Naive B cell (primary cell): ENCODE data around the gene IFT74. TPM values are rescaled to one million over a fixed set of nuclear protein-coding genes. Genes with fewer than 3 reads are reported as not detected.

Experiments
- ATAC-seq, 2 donors: fragments of 150-1000 bp; cut with Tn5 transposase; 2 replicates each; pipeline ENCODE4 v1.10.0; 2021; ENCODE audit warnings: low read depth in 2 of 2, mild to moderate bottlenecking in 2 of 2, moderate library complexity in 2 of 2
- DNase-seq: peaks from one replicate; pipeline ENCODE4 v3.0.0; 2022
- H3K27ac Mint-ChIP-seq, 6 donors: one replicate each; pipeline ENCODE4 v1.8.0; 2020 to 2022; ENCODE audit warnings: mild to moderate bottlenecking in 6 of 6, mixed read lengths in 6 of 6, moderate library complexity in 5 of 6, inconsistent platforms in 2 of 6
- H3K27me3 Mint-ChIP-seq, 3 donors: one replicate each; pipeline ENCODE4 v1.8.0; 2021 to 2022; ENCODE audit warnings: mixed read lengths in 3 of 3, mild to moderate bottlenecking in 1 of 3
- H3K36me3 Mint-ChIP-seq, 2 donors: one replicate each; pipeline ENCODE4 v1.8.0; 2020 to 2022; ENCODE audit warnings: mixed read lengths in 2 of 2, inconsistent platforms in 1 of 2, mild to moderate bottlenecking in 1 of 2
- H3K4me1 Mint-ChIP-seq, 3 donors: one replicate each; pipeline ENCODE4 v1.8.0; 2020 to 2022; ENCODE audit warnings: mixed read lengths in 3 of 3, inconsistent platforms in 1 of 3, mild to moderate bottlenecking in 1 of 3, moderate library complexity in 1 of 3
- H3K4me3 Mint-ChIP-seq, 8 donors: one replicate each; pipeline ENCODE4 v1.8.0; 2020 to 2022; ENCODE audit warnings: mild to moderate bottlenecking in 8 of 8, mixed read lengths in 8 of 8, moderate library complexity in 8 of 8, inconsistent platforms in 2 of 8
- H3K9me3 Mint-ChIP-seq, 7 donors: one replicate each; pipeline ENCODE4 v1.8.0; 2020 to 2022; ENCODE audit warnings: mixed read lengths in 7 of 7, mild to moderate bottlenecking in 5 of 7, inconsistent platforms in 2 of 7, moderate library complexity in 1 of 7
- polyA plus RNA-seq, 6 donors: library from polyadenylated mRNA; unstranded; fragments of 300-500 nt; fragmentation: Illumina TruSeq; gene quantifications; one replicate each; pipeline ENCODE4 v1.2.3, GENCODE V29; 2021; ENCODE audit warnings: low read depth in 6 of 6

The IFT74 gene
- 10 to 100 TPM in 4 of 6 donors, 1 to 10 TPM in 2; 5.9 to 15.6 (median 12.8) TPM for polyA plus RNA-seq

- ATAC-seq (peak; percentile 99 to 100), DNase-seq (peak; percentile 92)
- Mint-ChIP-seq H3K27me3 (no peaks in the 10 kb centered on the region), H3K4me1 (peaks cover 13 to 23% (median 20%) of the 10 kb centered on the region in 3 donors), H3K36me3 (no peaks in the 10 kb centered on the region), H3K9me3 (no peaks in the 10 kb centered on the region), H3K4me3 (peak within 1 kb of the TSS; percentile 86 to 98 (median 96)), H3K27ac (peak within 1 kb of the TSS; percentile 92 to 99 (median 97))
These were observed at the start of gene IFT74 for GRCh38 chr9:26955921-26956859. Gene IFT74 (plus strand): TSS chr9:26956412. CDS start chr9:26961968, 5,556 bp downstream.

DNA sequence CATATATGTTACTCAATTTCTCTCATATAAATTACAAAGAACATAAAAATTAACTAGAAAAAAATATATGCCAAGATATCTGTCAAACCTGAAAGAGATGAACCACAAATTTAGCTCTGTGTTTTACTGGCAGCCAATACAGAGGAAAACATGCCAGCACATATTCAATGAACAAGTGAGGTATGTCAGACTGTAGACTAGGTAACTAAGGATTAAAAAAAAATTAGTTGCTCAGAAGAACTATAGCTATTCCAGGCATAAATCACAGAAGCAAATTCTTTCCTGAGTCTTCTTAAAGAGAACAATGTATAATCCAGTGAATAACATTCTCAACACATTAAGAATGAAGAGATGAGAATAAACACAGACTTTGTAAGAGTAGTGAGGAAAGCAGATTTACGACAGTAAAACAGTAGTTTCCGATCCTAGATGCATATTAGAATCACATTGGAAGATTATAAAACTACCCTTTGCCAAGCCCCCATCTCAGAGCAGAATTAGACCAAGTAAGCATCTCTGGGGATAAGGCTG is 43.0 kb upstream of the IFT74 start:
- H3K27me3 Mint-ChIP-seq: no peaks in the 10 kb centered on the region
- no peak overlapping the region for H3K27ac Mint-ChIP-seq
- no peak overlapping the region for H3K4me3 Mint-ChIP-seq
- H3K36me3 Mint-ChIP-seq: peaks cover 18 to 22% of the 10 kb centered on the region in 2 donors
- ATAC-seq: no peak
- DNase-seq: no peak
- no peaks in the 10 kb centered on the region for H3K9me3 Mint-ChIP-seq
- peaks cover 0 to 3% (median 0%) of the 10 kb centered on the region in 3 donors for H3K4me1 Mint-ChIP-seq

- Mint-ChIP-seq H3K27me3 (no peaks in the 10 kb centered on the region), H3K4me3 (no peak overlapping the region), H3K9me3 (no peaks in the 10 kb centered on the region), H3K36me3 (peaks cover 45 to 46% of the 10 kb centered on the region in 2 donors), H3K4me1 (no peaks in the 10 kb centered on the region), H3K27ac (no peak overlapping the region)
- DNase-seq (no peak), ATAC-seq (no peak)
These were observed 36.5 kb upstream of the IFT74 start for GRCh38 chr9:26919698-26920097.

GRCh38 chr9:26925609-26926008 is 30.6 kb upstream of the IFT74 start:
- H3K27me3 Mint-ChIP-seq: no peaks in the 10 kb centered on the region
- peaks cover 27 to 41% of the 10 kb centered on the region in 2 donors for H3K36me3 Mint-ChIP-seq
- DNase-seq: no peak
- no peak for ATAC-seq
- no peak overlapping the region for H3K27ac Mint-ChIP-seq
- no peaks in the 10 kb centered on the region for H3K9me3 Mint-ChIP-seq
- H3K4me3 Mint-ChIP-seq: no peak overlapping the region
- H3K4me1 Mint-ChIP-seq: no peaks in the 10 kb centered on the region

DNA sequence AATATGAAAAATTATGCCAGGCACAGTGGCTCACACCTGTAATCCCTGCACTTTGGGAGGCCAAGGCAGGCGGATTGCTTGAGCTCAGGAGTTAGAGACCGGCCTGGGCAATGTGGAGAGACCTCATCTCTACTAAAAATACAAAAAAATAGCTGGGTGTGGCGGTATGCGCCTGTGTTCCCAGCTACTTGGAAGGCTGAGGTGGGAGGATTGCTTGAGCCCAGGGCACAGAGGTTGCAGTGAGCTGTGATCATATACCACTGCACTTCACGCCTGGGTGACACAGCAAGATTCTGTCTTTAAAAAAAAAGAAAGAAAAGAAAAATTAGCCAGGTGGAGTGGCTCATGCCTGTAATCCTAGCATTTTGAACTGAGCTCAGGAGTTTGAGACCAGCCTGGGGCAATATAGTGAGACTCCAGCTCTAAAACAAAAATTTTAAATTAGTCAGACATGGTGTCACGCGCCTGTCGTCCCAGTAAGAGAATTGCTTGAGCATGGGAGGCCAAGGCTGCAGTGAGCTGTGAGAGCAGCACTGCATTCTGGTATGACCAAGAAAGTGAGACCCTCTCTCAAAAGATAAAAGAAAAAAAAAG is 27.2 kb upstream of the IFT74 start:
- no peaks in the 10 kb centered on the region for H3K9me3 Mint-ChIP-seq
- peak overlapping the region in 1 of 6 donors; percentile 36 for H3K27ac Mint-ChIP-seq
- peaks cover 18 to 23% of the 10 kb centered on the region in 2 donors for H3K36me3 Mint-ChIP-seq
- no peak for ATAC-seq
- H3K4me3 Mint-ChIP-seq: no peak overlapping the region
- peaks cover 0 to 6% (median 2%) of the 10 kb centered on the region in 3 donors for H3K4me1 Mint-ChIP-seq
- H3K27me3 Mint-ChIP-seq: no peaks in the 10 kb centered on the region
- DNase-seq: no peak

GRCh38 chr9:26935847-26936246 is 20.4 kb upstream of the IFT74 start:
- peak overlapping the region in 1 of 6 donors; percentile 24 for H3K27ac Mint-ChIP-seq
- no peak for ATAC-seq
- peaks cover 10 to 12% of the 10 kb centered on the region in 2 donors for H3K36me3 Mint-ChIP-seq
- DNase-seq: no peak
- H3K4me3 Mint-ChIP-seq: no peak overlapping the region
- no peaks in the 10 kb centered on the region for H3K27me3 Mint-ChIP-seq
- peaks cover 0 to 14% (median 8%) of the 10 kb centered on the region in 7 donors for H3K9me3 Mint-ChIP-seq
- H3K4me1 Mint-ChIP-seq: peaks cover 26 to 30% (median 26%) of the 10 kb centered on the region in 3 donors

- ATAC-seq: no peak
- Mint-ChIP-seq H3K9me3 (peaks cover 0 to 14% (median 8%) of the 10 kb centered on the region in 7 donors), H3K36me3 (peaks cover 10 to 12% of the 10 kb centered on the region in 2 donors), H3K27me3 (no peaks in the 10 kb centered on the region), H3K4me1 (peaks cover 34 to 38% (median 37%) of the 10 kb centered on the region in 3 donors), H3K27ac (no peak overlapping the region), H3K4me3 (peak overlapping the region in 1 of 8 donors; percentile 15)
- DNase-seq: no peak
These were observed 18.3 kb upstream of the IFT74 start for GRCh38 chr9:26937816-26938371.

GRCh38 chr9:26939955-26940711 is 16.1 kb upstream of the IFT74 start:
- ATAC-seq: no peak
- peaks cover 12 to 14% of the 10 kb centered on the region in 2 donors for H3K36me3 Mint-ChIP-seq
- H3K4me3 Mint-ChIP-seq: peak overlapping the region in 1 of 8 donors; percentile 1
- H3K27me3 Mint-ChIP-seq: no peaks in the 10 kb centered on the region
- peaks cover 40 to 52% (median 43%) of the 10 kb centered on the region in 3 donors for H3K4me1 Mint-ChIP-seq
- no peak for DNase-seq
- peak overlapping the region in 1 of 6 donors; percentile 8 for H3K27ac Mint-ChIP-seq
- peaks cover 0 to 14% (median 8%) of the 10 kb centered on the region in 7 donors for H3K9me3 Mint-ChIP-seq

DNA sequence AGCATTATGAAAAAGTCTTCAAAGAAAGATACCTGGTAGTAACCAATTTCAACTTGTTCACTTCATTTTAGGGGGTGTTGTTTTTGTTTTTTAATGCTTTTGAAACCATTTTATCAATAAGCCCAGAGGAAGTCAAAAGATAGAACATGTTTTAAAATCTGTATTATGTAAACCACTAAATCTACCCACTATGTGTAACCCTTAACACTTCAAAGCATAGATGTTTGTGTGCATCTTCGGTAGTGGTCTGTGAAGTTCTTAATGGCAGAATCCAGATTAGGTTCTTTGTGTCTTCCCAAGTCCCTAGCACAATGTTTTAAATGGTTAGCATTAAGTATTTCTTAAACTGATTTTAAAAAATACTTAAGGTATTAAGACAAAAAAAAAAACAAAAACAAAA is 15.4 kb upstream of the IFT74 start:
- Mint-ChIP-seq H3K4me3 (peak overlapping the region in 1 of 8 donors; percentile 1), H3K4me1 (peaks cover 40 to 58% (median 50%) of the 10 kb centered on the region in 3 donors), H3K36me3 (peaks cover 12 to 14% of the 10 kb centered on the region in 2 donors), H3K27ac (peak overlapping the region in 1 of 6 donors; percentile 8), H3K27me3 (no peaks in the 10 kb centered on the region), H3K9me3 (peaks cover 0 to 14% (median 8%) of the 10 kb centered on the region in 7 donors)
- DNase-seq (no peak), ATAC-seq (no peak)

DNA sequence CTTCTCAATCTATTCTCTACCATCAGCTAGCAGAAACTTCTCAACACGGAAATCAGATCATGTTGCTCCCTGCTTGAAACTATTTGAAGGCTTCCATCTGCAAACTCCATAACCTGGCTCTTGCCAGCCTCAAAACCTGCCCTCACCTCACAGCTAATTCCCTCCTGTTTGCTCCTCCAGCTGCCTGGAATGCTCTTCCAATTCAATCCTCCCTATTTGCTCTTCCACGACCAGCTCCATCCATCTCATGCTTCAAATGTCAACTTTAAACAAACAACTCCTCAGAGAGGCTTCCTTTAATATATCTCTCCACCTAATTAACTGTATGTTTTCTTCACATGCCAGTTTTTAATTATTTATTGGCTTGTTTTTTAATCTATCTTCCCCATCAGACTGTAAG is 10.6 kb upstream of the IFT74 start:
- no peaks in the 10 kb centered on the region for H3K9me3 Mint-ChIP-seq
- H3K36me3 Mint-ChIP-seq: peaks cover 0 to 4% of the 10 kb centered on the region in 2 donors
- peak overlapping the region; percentile 12 to 100 (median 85) for H3K27ac Mint-ChIP-seq
- peak overlapping the region; percentile 79 to 99 (median 96) for H3K4me3 Mint-ChIP-seq
- DNase-seq (no peak), ATAC-seq (no peak)
- H3K4me1 Mint-ChIP-seq: peaks cover 34 to 56% (median 40%) of the 10 kb centered on the region in 3 donors
- H3K27me3 Mint-ChIP-seq: peaks cover 0 to 5% (median 4%) of the 10 kb centered on the region in 3 donors

DNA sequence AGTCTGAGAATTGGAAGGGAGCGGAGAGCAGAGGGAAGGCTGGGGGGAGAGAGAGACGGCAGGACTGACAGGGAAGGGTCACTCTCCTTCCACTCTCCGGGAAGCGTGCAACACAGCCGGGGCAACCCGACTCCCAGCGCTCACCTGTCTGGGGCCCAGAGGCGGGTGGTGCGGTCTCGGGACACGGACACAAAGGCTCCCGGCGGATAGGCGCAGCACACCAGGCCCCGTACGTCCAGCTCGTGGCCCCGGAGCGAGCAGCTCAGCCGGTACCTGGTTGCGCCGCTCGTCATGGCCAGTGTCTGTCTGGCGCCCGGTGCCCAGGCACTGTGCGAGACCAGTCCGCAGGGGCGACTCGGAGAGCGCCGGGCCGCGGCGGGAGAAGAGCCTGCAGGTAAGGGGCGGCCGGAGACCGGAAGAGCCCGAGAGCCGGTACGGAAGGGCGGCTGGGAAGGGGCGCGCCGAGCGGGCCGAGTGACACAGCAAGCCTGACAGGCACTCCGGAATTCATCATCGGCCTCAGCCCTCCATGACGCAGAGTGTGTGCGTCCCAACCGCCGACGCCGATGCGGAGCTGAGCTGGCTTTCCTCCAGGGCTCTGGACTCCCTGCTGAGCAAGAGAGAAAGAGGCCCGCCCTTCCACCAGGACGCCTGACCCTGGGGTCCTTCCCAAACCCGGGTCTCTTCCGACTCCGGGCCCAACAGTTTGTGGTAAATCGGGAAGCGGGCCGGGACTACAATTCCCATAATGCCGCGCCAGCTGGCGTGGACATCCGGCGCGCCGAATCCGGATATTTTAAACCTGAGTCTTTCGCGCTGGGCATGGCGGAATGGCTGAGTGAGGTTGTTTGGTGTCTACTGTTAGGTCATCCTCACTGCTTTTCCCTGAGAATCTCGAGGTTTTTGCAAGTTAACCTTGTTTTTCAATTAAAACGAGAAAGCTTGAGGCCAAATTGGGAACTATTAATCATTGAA is 9.2 kb upstream of the IFT74 start, which contains the start of gene PLAA:
TSS of gene PLAA (minus strand) at position 490 of the 975 bp plus-strand sequence. CDS start at position 293, 197 bp downstream.
- Mint-ChIP-seq H3K27me3 (peaks cover 0 to 5% (median 4%) of the 10 kb centered on the region in 3 donors), H3K36me3 (peaks cover 0 to 4% of the 10 kb centered on the region in 2 donors), H3K9me3 (no peaks in the 10 kb centered on the region), H3K27ac (peak within 1 kb of the TSS; percentile 97 to 100 (median 100)), H3K4me1 (peaks cover 26 to 48% (median 29%) of the 10 kb centered on the region in 3 donors), H3K4me3 (peak within 1 kb of the TSS; percentile 79 to 99 (median 97))
- peak; percentile 89 for DNase-seq
- peak; percentile 94 to 96 for ATAC-seq
